CD4-positive, alpha-beta T cell treated with Interleukin-4 for 4 hours (primary cell): ENCODE data around the gene CSNK1E.

Source experiments
- DNase-seq: peaks from one replicate; pipeline ENCODE4 v3.0.0-alpha.2; 2020

CSNK1E gene

GRCh38 chr22:38249301-38249700 is 67.9 kb downstream of the CSNK1E start:
- DNase-seq = no peak

GRCh38 chr22:38248280-38248679 is 69.0 kb downstream of the CSNK1E start:
- no peak for DNase-seq

- DNase-seq = no peak
Measured at GRCh38 chr22:38247713-38248112, 69.5 kb downstream of the CSNK1E start.

- DNase-seq = no peak
Measured at GRCh38 chr22:38246692-38247091, 70.5 kb downstream of the CSNK1E start.

GRCh38 chr22:38246046-38246658 is 71.1 kb downstream of the CSNK1E start:
- no peak for DNase-seq

- DNase-seq = no peak
Measured at GRCh38 chr22:38244106-38244505, 73.1 kb downstream of the CSNK1E start.

GRCh38 chr22:38243007-38243765 is 74.0 kb downstream of the CSNK1E start:
- no peak for DNase-seq

GRCh38 chr22:38240734-38241252 is 76.4 kb downstream of the CSNK1E start:
- DNase-seq = no peak
